WTC11 (cell line): ENCODE results near the gene GDPD3. TPM values are rescaled to one million over a fixed set of nuclear protein-coding genes. Genes with fewer than 3 reads are reported as not detected.

Experiments
- ATAC-seq: fragments of 200-7000 bp; cut with Tn5 transposase; 2 replicates; pipeline ENCODE4 v1.10.0; 2021; ENCODE audit warnings: mild to moderate bottlenecking, moderate library complexity
- CTCF ChIA-PET: fragments of 300-600 bp; sonication (Branson Sonifier 250); formaldehyde crosslinking; loops from one replicate; lab custom pipeline; 2021; ENCODE audit warnings: antibody characterized with exemption; lab: Charles Lee
- POLR2A ChIA-PET: fragments of 350-600 bp; sonication (Branson Sonifier 250); formaldehyde crosslinking; loops from one replicate; lab custom pipeline; 2021; ENCODE audit warnings: antibody characterized with exemption; lab: Charles Lee
- DNase-seq: peaks from one replicate; pipeline ENCODE4 v3.0.0; 2021; ENCODE audit warnings: low spot score
- H3K27ac Mint-ChIP-seq: 2 replicates; pipeline ENCODE4 v1.8.0; 2021; ENCODE audit warnings: mixed read lengths
- H3K27me3 Mint-ChIP-seq: 2 replicates; pipeline ENCODE4 v1.8.0; 2021; ENCODE audit warnings: low read depth, mild to moderate bottlenecking, moderate library complexity, mixed read lengths
- H3K36me3 Mint-ChIP-seq: 2 replicates; pipeline ENCODE4 v1.8.0; 2021; ENCODE audit warnings: mixed read lengths
- H3K4me1 Mint-ChIP-seq: 2 replicates; pipeline ENCODE4 v1.8.0; 2022; ENCODE audit warnings: mixed read lengths
- H3K4me3 Mint-ChIP-seq: 2 replicates; pipeline ENCODE4 v1.8.0; 2021; ENCODE audit warnings: mild to moderate bottlenecking, moderate library complexity, mixed read lengths
- H3K9me3 Mint-ChIP-seq: 2 replicates; pipeline ENCODE4 v1.8.0; 2021; ENCODE audit warnings: mixed read lengths
- E2F1 ChIP-seq: sonication (generic); formaldehyde crosslinking; IDR thresholded peaks from 2 replicates; pipeline ENCODE4 v1.8.0; 2022; ENCODE audit warnings: mild to moderate bottlenecking, missing genetic modification reagents
- HMGXB4 ChIP-seq: sonication (generic); formaldehyde crosslinking; IDR thresholded peaks from 2 replicates; pipeline ENCODE4 v1.8.1; 2023; ENCODE audit warnings: mild to moderate bottlenecking, moderate library complexity, missing genetic modification reagents
- IRF1 ChIP-seq: sonication (generic); formaldehyde crosslinking; IDR thresholded peaks from 2 replicates; pipeline ENCODE4 v1.8.0; 2023; ENCODE audit warnings: missing genetic modification reagents
- NFYB ChIP-seq: sonication (generic); formaldehyde crosslinking; conservative IDR thresholded peaks from 2 replicates; pipeline ENCODE4 v1.8.0; 2022; ENCODE audit warnings: low read depth, missing genetic modification reagents
- PRDM15 ChIP-seq: sonication (generic); formaldehyde crosslinking; IDR thresholded peaks from 2 replicates; pipeline ENCODE4 v1.8.0; 2022; ENCODE audit warnings: missing genetic modification reagents
- PREB ChIP-seq: sonication (generic); formaldehyde crosslinking; IDR thresholded peaks from 2 replicates; pipeline ENCODE4 v1.8.1; 2022; ENCODE audit warnings: mild to moderate bottlenecking, missing genetic modification reagents, moderate library complexity, borderline replicate concordance
- SMAD4 ChIP-seq: sonication (generic); formaldehyde crosslinking; IDR thresholded peaks from 2 replicates; pipeline ENCODE4 v1.8.0; 2022; ENCODE audit warnings: mild to moderate bottlenecking, missing genetic modification reagents
- ZBTB21 ChIP-seq: sonication (generic); formaldehyde crosslinking; IDR thresholded peaks from 2 replicates; pipeline ENCODE4 v1.8.1; 2023; ENCODE audit warnings: mild to moderate bottlenecking, missing genetic modification reagents, borderline replicate concordance
- ZNF138 ChIP-seq: sonication (generic); formaldehyde crosslinking; conservative IDR thresholded peaks from 2 replicates; pipeline ENCODE4 v1.8.1; 2022; ENCODE audit warnings: mild to moderate bottlenecking, moderate library complexity, missing genetic modification reagents
- ZNF263 ChIP-seq: sonication (generic); formaldehyde crosslinking; IDR thresholded peaks from 2 replicates; pipeline ENCODE4 v1.8.1; 2022; ENCODE audit warnings: low read depth, mild to moderate bottlenecking, moderate library complexity, missing genetic modification reagents
- ZNF423 ChIP-seq: fragments of 250-450 bp; sonication (Bioruptor Pico); IDR thresholded peaks from 2 replicates; pipeline ENCODE4 v2.1.2; 2022; ENCODE audit warnings: mild to moderate bottlenecking, moderate library complexity
- ZNF512 ChIP-seq: sonication (generic); formaldehyde crosslinking; IDR thresholded peaks from 2 replicates; pipeline ENCODE4 v1.8.1; 2022; ENCODE audit warnings: missing genetic modification reagents, borderline replicate concordance
- ZNF532 ChIP-seq: fragments of 250-450 bp; sonication (Bioruptor Pico); IDR thresholded peaks from 2 replicates; pipeline ENCODE4 v1.9.0; 2021; ENCODE audit warnings: mild to moderate bottlenecking, borderline replicate concordance
- total RNA-seq: library from RNA; stranded (reverse); gene quantifications from 3 replicates; pipeline ENCODE4 v1.2.3, GENCODE V29; 2021

GDPD3 gene
- total RNA-seq, 1 experiment from 2014 or later = 2.5 TPM

- TF ChIP-seq ZNF263 (CRISPR knock-in tag) = no peak
- no peak for TF ChIP-seq SMAD4
- TF ChIP-seq ZNF532 (CRISPR knock-in tag) = no peak
Observed at GRCh38 chr16:30117768-30118167, 4.4 kb upstream of the GDPD3 start (continued).

GRCh38 chr16:30116291-30117207 is 3.2 kb upstream of the GDPD3 start:
- Mint-ChIP-seq H3K4me3 (no peak overlapping the region), H3K4me1 (peaks cover 3% of the 10 kb centered on the region), H3K27ac (no peak overlapping the region)
- CTCF ChIA-PET = no interaction called here
- ATAC-seq = no peak
- no peak for DNase-seq
- TF ChIP-seq ZBTB21 (CRISPR knock-in tag) (no peak), NFYB (CRISPR knock-in tag) (no peak), ZNF512 (CRISPR knock-in tag) (no peak), HMGXB4 (CRISPR knock-in tag) (no peak), E2F1 (CRISPR knock-in tag) (no peak), IRF1 (no peak)
- TF ChIP-seq, all 79 proteins: peak for 0
- POLR2A ChIA-PET = interaction anchor here (0.5 kb wide), 1 partner anchor 252 kb away, joined by 4 read pairs; no protein-coding TSS in a partner anchor
- H3K36me3 Mint-ChIP-seq = peaks cover 3% of the 10 kb centered on the region; the same call in 1 of the 2 replicates
- no peaks in the 10 kb centered on the region for H3K9me3 Mint-ChIP-seq
- H3K27me3 Mint-ChIP-seq = peaks cover 2% of the 10 kb centered on the region; the same call in 1 of the 2 replicates

- CTCF ChIA-PET = interaction anchor here (1.2 to 6.9 kb wide), 2 partner anchors 24 to 500 kb away, joined by 4 to 129 read pairs; partner anchors contain the start of gene TBX6
- POLR2A ChIA-PET = no interaction called here
- no peak for TF ChIP-seq PRDM15 (CRISPR knock-in tag)
- no peak for TF ChIP-seq ZNF423 (CRISPR knock-in tag)
- no peak for TF ChIP-seq PREB (CRISPR knock-in tag)
- TF ChIP-seq ZNF138 (CRISPR knock-in tag) = no peak
- Mint-ChIP-seq H3K27me3 (no peaks in the 10 kb centered on the region), H3K36me3 (peaks cover 3% of the 10 kb centered on the region; the same call in 1 of the 2 replicates), H3K4me1 (peaks cover 3% of the 10 kb centered on the region), H3K27ac (no peak overlapping the region), H3K4me3 (no peak overlapping the region), H3K9me3 (no peaks in the 10 kb centered on the region)
- DNase-seq (no peak), ATAC-seq (no peak)
Observed at GRCh38 chr16:30115238-30115637, 1.9 kb upstream of the GDPD3 start.
